ENCODE data around the gene RNF144A. TPM values are rescaled to one million over a fixed set of nuclear protein-coding genes. Genes with fewer than 3 reads are reported as not detected.

Gene RNF144A
- total and polyA plus RNA-seq, 2 of the 13 experiments (the other 11 are each of a cell fraction or from before 2014, with no cell fraction given), result 13.9 to 16.5 TPM

DNA sequence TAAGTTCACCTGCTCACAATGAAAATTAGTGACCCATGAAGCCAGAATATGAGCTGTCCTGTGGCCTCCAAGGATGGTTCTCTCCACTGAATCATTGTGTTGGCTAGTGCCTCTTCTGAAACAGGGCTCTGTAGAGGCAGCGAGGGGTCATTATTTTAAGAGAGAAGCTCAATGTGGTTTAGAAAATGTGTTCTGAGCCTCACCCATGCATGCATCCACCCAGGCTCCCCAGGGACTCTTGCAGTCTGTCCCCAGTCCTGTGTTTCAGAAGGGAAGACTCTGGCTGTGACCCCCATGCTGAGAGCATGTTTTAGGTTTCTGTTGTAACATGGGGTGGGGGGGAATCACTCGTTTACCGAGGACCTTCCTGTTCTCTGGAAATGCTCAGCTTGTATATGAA, 135.2 kb downstream of the RNF144A start:
- Histone ChIP-seq H3K27ac (ENCODE audit: extremely low read length, insufficient read depth, low read length) (no peak overlapping the region), H3K9me3 (ENCODE audit: low read length) (no peaks in the 10 kb centered on the region), H3K36me3 (replicated peaks in 1 of 2; ENCODE audit: control insufficient read depth in 1 of 2, insufficient read depth in 2 of 2, low read length in 2 of 2) (no peaks in the 10 kb centered on the region), H3K4me2 (ENCODE audit: low read depth, low read length) (no peak overlapping the region), H4K20me1 (ENCODE audit: insufficient read depth, low read length) (no peaks in the 10 kb centered on the region), H2AFZ (ENCODE audit: low read length) (no peak overlapping the region), H3K27me3 (ENCODE audit: control insufficient read depth in 1 of 2, insufficient read depth in 2 of 2, low read length in 2 of 2) (no peaks in the 10 kb centered on the region), H3K4me3 (replicated peaks in 1 of 3; ENCODE audit: insufficient read depth in 1 of 3, low read depth in 2 of 3, low read length in 3 of 3) (no peak overlapping the region), H3K4me1 (ENCODE audit: insufficient read depth, low read length) (no peaks in the 10 kb centered on the region), H3K9ac (ENCODE audit: insufficient read depth, low read depth, low read length) (no peak overlapping the region), H3K79me2 (ENCODE audit: insufficient read depth, low read length) (no peaks in the 10 kb centered on the region)
- TF ChIP-seq, protein P1, sequence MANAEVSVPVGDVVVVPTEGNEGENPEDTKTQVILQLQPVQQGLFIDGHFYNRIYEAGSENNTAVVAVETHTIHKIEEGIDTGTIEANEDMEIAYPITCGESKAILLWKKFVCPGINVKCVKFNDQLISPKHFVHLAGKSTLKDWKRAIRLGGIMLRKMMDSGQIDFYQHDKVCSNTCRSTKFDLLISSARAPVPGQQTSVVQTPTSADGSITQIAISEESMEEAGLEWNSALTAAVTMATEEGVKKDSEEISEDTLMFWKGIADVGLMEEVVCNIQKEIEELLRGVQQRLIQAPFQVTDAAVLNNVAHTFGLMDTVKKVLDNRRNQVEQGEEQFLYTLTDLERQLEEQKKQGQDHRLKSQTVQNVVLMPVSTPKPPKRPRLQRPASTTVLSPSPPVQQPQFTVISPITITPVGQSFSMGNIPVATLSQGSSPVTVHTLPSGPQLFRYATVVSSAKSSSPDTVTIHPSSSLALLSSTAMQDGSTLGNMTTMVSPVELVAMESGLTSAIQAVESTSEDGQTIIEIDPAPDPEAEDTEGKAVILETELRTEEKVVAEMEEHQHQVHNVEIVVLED (CRISPR knock-in tag; IDR thresholded peaks at IDR 0.05; ENCODE audit: borderline replicate concordance), result no peak
- no peak for TF ChIP-seq U2AF2 (IDR thresholded peaks at IDR 0.05; ENCODE audit: low read depth, low read length)
- no peak for TF ChIP-seq KMT2A (CRISPR knock-in tag; IDR thresholded peaks at IDR 0.05)
- TF ChIP-seq MXI1 (IDR thresholded peaks at IDR 0.05; ENCODE audit: borderline replicate concordance, low read depth, low read length), result no peak
- no peak for TF ChIP-seq EHMT2 (IDR thresholded peaks at IDR 0.05; ENCODE audit: borderline replicate concordance, low read depth, low read length)
- TF ChIP-seq SP2 (CRISPR knock-in tag; IDR thresholded peaks at IDR 0.05), result no peak
- TF ChIP-seq ZFYVE20 (CRISPR knock-in tag; IDR thresholded peaks at IDR 0.05; ENCODE audit: borderline replicate concordance, low read depth), result no peak
- no peak for TF ChIP-seq RXRA (CRISPR knock-in tag; IDR thresholded peaks at IDR 0.05)
- TF ChIP-seq ZNF572 (CRISPR knock-in tag; IDR thresholded peaks at IDR 0.05), result no peak
- TF ChIP-seq JDP2 (CRISPR knock-in tag; IDR thresholded peaks at IDR 0.05; ENCODE audit: borderline replicate concordance), result no peak
- TF ChIP-seq, protein P2, sequence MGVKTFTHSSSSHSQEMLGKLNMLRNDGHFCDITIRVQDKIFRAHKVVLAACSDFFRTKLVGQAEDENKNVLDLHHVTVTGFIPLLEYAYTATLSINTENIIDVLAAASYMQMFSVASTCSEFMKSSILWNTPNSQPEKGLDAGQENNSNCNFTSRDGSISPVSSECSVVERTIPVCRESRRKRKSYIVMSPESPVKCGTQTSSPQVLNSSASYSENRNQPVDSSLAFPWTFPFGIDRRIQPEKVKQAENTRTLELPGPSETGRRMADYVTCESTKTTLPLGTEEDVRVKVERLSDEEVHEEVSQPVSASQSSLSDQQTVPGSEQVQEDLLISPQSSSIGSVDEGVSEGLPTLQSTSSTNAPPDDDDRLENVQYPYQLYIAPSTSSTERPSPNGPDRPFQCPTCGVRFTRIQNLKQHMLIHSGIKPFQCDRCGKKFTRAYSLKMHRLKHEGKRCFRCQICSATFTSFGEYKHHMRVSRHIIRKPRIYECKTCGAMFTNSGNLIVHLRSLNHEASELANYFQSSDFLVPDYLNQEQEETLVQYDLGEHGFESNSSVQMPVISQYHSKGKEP (CRISPR knock-in tag; IDR thresholded peaks at IDR 0.05), result no peak
- no peak for TF ChIP-seq ZNF878 (CRISPR knock-in tag; IDR thresholded peaks at IDR 0.05)
- no peak for TF ChIP-seq MBNL3 (CRISPR knock-in tag; conservative IDR thresholded peaks at IDR 0.05)
- TF ChIP-seq, protein P3, sequence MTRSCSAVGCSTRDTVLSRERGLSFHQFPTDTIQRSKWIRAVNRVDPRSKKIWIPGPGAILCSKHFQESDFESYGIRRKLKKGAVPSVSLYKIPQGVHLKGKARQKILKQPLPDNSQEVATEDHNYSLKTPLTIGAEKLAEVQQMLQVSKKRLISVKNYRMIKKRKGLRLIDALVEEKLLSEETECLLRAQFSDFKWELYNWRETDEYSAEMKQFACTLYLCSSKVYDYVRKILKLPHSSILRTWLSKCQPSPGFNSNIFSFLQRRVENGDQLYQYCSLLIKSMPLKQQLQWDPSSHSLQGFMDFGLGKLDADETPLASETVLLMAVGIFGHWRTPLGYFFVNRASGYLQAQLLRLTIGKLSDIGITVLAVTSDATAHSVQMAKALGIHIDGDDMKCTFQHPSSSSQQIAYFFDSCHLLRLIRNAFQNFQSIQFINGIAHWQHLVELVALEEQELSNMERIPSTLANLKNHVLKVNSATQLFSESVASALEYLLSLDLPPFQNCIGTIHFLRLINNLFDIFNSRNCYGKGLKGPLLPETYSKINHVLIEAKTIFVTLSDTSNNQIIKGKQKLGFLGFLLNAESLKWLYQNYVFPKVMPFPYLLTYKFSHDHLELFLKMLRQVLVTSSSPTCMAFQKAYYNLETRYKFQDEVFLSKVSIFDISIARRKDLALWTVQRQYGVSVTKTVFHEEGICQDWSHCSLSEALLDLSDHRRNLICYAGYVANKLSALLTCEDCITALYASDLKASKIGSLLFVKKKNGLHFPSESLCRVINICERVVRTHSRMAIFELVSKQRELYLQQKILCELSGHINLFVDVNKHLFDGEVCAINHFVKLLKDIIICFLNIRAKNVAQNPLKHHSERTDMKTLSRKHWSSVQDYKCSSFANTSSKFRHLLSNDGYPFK (CRISPR knock-in tag; IDR thresholded peaks at IDR 0.05; ENCODE audit: borderline replicate concordance), result no peak
- no peak for TF ChIP-seq ELF1 (CRISPR knock-in tag; IDR thresholded peaks at IDR 0.05)
- no peak for TF ChIP-seq AGO1 (IDR thresholded peaks at IDR 0.05; ENCODE audit: low read depth, low read length, poor library complexity, severe bottlenecking)
- no peak for TF ChIP-seq ZNF251 (CRISPR knock-in tag; IDR thresholded peaks at IDR 0.05)
- POLR2A ChIA-PET, result no interaction called here
- DNase-seq (ENCODE audit: low spot score) (no peak), FAIRE-seq (no peak), ATAC-seq (no peak)
- in situ Hi-C loops (cut with HindIII; ENCODE audit: extremely low pct_ligation_motif_present, low pct_unique_long_range_greater_than_20kb) (no loop called here), intact Hi-C loops (cut with micrococcal nuclease; ENCODE audit: unreplicated experiment) (no loop called here)
- CTCF ChIA-PET (ENCODE audit: low intra/inter-chr PET ratio, low total read pairs), result no interaction called here
- 73% methylated on average over 3 of the region's 3 CpGs for WGBS (ENCODE audit: low lambda C conversion rate)
- BruUV-seq (replicated peaks), result no TSS peak

All from HepG2 (cell line).